ENCODE measurements around the gene TSPYL1. TPM values are rescaled to one million over a fixed set of nuclear protein-coding genes. Genes with fewer than 3 reads are reported as not detected.
"Not testable (repeated sequence)": the region's sequence is repeated elsewhere in the genome, so short reads cannot be mapped to it uniquely, and the experiment has no call there.

TSPYL1 gene
- total and polyA plus RNA-seq, 2 of the 8 experiments (the other 6 are each of a cell fraction or from before 2014, with no cell fraction given): 33.2 to 79.1 TPM

GRCh38 chr6:116325634-116326132 lies 46.0 kb upstream of the TSPYL1 start:
- not testable (repeated sequence) for H3K9me3 ChIP-seq (ENCODE audit: insufficient read depth in 2 of 2, low read depth in 1 of 2, low read length in 1 of 2); H2BK15ac ChIP-seq (ENCODE audit: low read length); H4K5ac ChIP-seq (ENCODE audit: insufficient read length, low read depth, low read length); H3K79me2 ChIP-seq (ENCODE audit: control insufficient read depth in 1 of 2, insufficient read depth in 2 of 2, low read length in 2 of 2); H3K4ac ChIP-seq (replicated peaks; ENCODE audit: insufficient read length, low read depth, low read length); H3K14ac ChIP-seq (ENCODE audit: insufficient read length); H3K79me1 ChIP-seq (ENCODE audit: low read depth, low read length); H3K4me2 ChIP-seq (ENCODE audit: insufficient read depth in 1 of 2, low read depth in 2 of 2, low read length in 2 of 2); H3K23me2 ChIP-seq (ENCODE audit: low read depth, low read length); H2BK20ac ChIP-seq (ENCODE audit: low read length); H3K56ac ChIP-seq (replicated peaks; ENCODE audit: insufficient read length, low read depth, low read length); DNase-seq (ENCODE audit: low read depth in 1 of 2, low spot score in 2 of 2); H3K23ac ChIP-seq (ENCODE audit: insufficient read length); H2AFZ ChIP-seq (ENCODE audit: low read length); H3K27me3 ChIP-seq (replicated peaks in 1 of 4; ENCODE audit: control insufficient read depth in 3 of 4, extremely low read depth in 1 of 4, insufficient read depth in 3 of 4, low read length in 3 of 4); H2AK5ac ChIP-seq (ENCODE audit: low read depth, low read length); H3K27ac ChIP-seq (ENCODE audit: low read depth, low read length); H2BK5ac ChIP-seq (ENCODE audit: low read depth, low read length); FAIRE-seq; H2BK12ac ChIP-seq (ENCODE audit: low read depth, low read length); H3K4me3 ChIP-seq (ENCODE audit: extremely low read depth in 1 of 4, insufficient read depth in 2 of 4, low read depth in 3 of 4, low read length in 4 of 4); H3K9ac ChIP-seq (replicated peaks in 1 of 4; ENCODE audit: extremely low read depth in 1 of 4, low read depth in 3 of 4, low read length in 3 of 4); H3K36me3 ChIP-seq (ENCODE audit: control insufficient read depth in 2 of 4, insufficient read depth in 4 of 4, low read length in 3 of 4); H4K8ac ChIP-seq (ENCODE audit: extremely low read depth, insufficient read depth, low read length); H4K20me1 ChIP-seq (replicated peaks in 1 of 2; ENCODE audit: control insufficient read depth in 1 of 2, insufficient read depth in 2 of 2, low read length in 2 of 2)
- ChIA-PET CTCF (ENCODE audit: partially characterized antibody) (interaction anchor here (1.2 to 2.2 kb wide), 3 partner anchors 9 to 45 kb away, joined by 4 to 8 read pairs (median 4); partner anchors contain the start of gene DSE), POLR2A (ENCODE audit: partially characterized antibody) (interaction anchor here (1.0 to 2.9 kb wide), 2 partner anchors 12 to 45 kb away, joined by 3 to 12 read pairs; partner anchors contain the start of gene DSE)
- Histone ChIP-seq H4K91ac (replicated peaks; ENCODE audit: insufficient read length, low read length) (peak overlapping the region; percentile 68), H2BK120ac (replicated peaks; ENCODE audit: low read depth, low read length) (peak overlapping the region; percentile 25), H3K18ac (ENCODE audit: extremely low read depth, low read length) (0 out of 2 replicates have a peak overlapping the region, but pooled peaks have one; percentile 53), H3K4me1 (replicated peaks in 1 of 4; ENCODE audit: control insufficient read depth in 3 of 4, insufficient read depth in 4 of 4, low read length in 3 of 4) (peaks cover 3 to 32% (median 26%) of the 10 kb centered on the region in 4 experiments; a peak in 6 of 7 replicates)
- 91% methylated on average over 11 of the region's 11 CpGs; no CpG with 5 or more reads in 1 of the 2 experiments for WGBS, 2 experiments (ENCODE audit: extremely low coverage in 1 of 2, insufficient coverage in 1 of 2, insufficient read length in 1 of 2, insufficient replicate concordance in 2 of 2, low coverage in 1 of 2, low lambda C conversion rate in 2 of 2, missing lambda C conversion rate in 1 of 2)

All from H1 (cell line).